Activated T-cell treated with anti-CD3 and anti-CD28 coated beads, Interleukin-2, amount 50 U/mL, for 4 hours (primary cell): ENCODE data around the gene DGKK. TPM values are rescaled to one million over a fixed set of nuclear protein-coding genes. Genes with fewer than 3 reads are reported as not detected.
"Not testable (repeated sequence)": the region's sequence is repeated elsewhere in the genome, so short reads cannot be mapped to it uniquely, and the experiment has no call there.

Experiments
- ATAC-seq, 2 donors: fragments of 200-7000 bp; cut with Tn5 transposase; one replicate each; pipeline ENCODE4 v1.10.0; 2021
- DNase-seq: peaks from one replicate; pipeline ENCODE4 v3.0.0-alpha.2; 2020
- H3K27me3 Mint-ChIP-seq: one replicate; pipeline ENCODE4 v1.8.0; 2021; ENCODE audit warnings: low read depth, mixed read lengths
- H3K36me3 Mint-ChIP-seq: one replicate; pipeline ENCODE4 v1.8.0; 2022; ENCODE audit warnings: mixed read lengths; ENCODE audit not compliant: insufficient read depth
- H3K4me1 Mint-ChIP-seq: one replicate; pipeline ENCODE4 v1.8.0; 2021; ENCODE audit warnings: low read depth, mixed read lengths
- H3K4me3 Mint-ChIP-seq: one replicate; pipeline ENCODE4 v1.8.0; 2021; ENCODE audit warnings: mild to moderate bottlenecking, moderate library complexity, mixed read lengths
- H3K9me3 Mint-ChIP-seq: one replicate; pipeline ENCODE4 v1.8.0; 2021; ENCODE audit warnings: mixed read lengths
- total RNA-seq, 3 donors: library from RNA; stranded (reverse); gene quantifications; one replicate each; pipeline ENCODE4 v1.2.1, GENCODE V29; 2021

DGKK gene
- total RNA-seq, 3 donors from 2014 or later = 0.05 TPM; not detected in 2

DNA sequence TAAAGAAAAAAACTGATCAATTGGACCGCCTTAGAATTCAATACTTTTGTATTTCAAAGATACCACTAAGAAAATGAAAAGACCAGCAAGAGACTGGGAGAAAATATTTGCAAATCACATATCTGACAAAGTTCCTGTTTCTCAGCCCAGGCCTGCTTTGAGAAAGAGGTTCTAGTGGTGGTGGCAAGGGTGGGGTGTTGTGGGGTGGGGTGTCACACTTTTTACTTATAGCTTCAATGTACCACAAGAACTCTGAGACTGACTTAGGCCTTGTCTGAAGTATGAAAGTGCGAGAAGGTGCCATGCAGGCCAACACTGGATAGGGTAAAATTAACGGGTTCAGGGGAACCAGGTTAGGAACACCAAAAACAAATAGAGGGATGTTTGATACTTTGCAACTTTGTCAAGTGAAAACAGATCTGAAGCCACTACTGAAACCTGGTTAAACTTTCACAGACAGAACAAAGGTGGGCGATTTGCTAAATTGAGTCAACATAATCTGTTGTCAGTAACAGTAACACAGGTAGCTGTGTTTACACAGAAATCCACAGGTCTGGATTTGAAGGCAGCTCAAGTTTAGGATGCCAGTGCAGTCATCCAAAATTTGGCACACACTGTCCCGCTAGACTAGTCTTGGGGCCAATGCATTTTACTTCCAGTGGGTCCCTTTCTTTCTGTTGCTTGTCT lies 88.8 kb downstream of the DGKK start:
- DNase-seq = no peak
- Mint-ChIP-seq H3K4me3 (no peak overlapping the region), H3K9me3 (no peaks in the 10 kb centered on the region), H3K36me3 (no peaks in the 10 kb centered on the region), H3K27me3 (no peaks in the 10 kb centered on the region), H3K4me1 (no peaks in the 10 kb centered on the region)
- no peak for ATAC-seq

DNA sequence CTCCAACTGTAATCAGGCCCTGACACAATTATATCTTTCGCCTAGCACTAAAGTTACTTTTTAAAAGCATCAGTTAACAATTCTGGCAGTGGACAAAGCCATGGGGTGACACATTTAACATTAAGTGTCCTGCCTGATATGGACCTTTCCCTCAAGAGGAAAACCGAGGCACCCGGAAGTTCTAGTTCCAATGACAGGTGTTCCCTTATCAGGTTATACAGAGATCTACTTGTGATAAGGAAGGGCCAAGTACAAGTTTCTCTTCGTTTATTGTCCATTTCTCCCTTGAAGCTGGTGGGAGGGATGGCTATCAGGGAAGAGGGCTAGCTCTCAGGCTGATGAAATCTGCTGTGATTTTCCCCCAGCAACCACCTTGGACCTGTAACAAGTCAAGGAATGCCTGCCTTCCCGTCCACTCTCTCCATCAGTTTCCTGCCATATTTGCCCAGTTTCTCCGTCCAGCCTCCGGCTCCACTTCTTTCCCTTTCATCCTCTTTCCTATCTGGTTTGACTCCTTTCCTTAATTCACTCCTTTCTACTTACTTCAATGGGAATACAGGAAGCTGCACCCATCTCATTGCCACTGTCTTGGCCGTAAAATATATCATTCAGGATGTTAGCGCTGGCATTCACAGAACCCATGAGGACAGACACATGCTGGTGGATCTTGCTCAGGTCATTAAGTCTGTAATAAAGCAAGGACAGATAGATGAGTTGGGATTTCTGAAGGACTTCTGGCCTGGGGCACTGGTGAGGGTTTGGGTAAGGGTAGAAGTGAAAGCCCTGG lies 95.0 kb downstream of the DGKK start:
- H3K4me1 Mint-ChIP-seq = no peaks in the 10 kb centered on the region
- no peak for DNase-seq
- ATAC-seq = no peak
- no peaks in the 10 kb centered on the region for H3K27me3 Mint-ChIP-seq
- no peaks in the 10 kb centered on the region for H3K36me3 Mint-ChIP-seq
- H3K4me3 Mint-ChIP-seq = no peak overlapping the region
- H3K9me3 Mint-ChIP-seq = no peaks in the 10 kb centered on the region

DNA sequence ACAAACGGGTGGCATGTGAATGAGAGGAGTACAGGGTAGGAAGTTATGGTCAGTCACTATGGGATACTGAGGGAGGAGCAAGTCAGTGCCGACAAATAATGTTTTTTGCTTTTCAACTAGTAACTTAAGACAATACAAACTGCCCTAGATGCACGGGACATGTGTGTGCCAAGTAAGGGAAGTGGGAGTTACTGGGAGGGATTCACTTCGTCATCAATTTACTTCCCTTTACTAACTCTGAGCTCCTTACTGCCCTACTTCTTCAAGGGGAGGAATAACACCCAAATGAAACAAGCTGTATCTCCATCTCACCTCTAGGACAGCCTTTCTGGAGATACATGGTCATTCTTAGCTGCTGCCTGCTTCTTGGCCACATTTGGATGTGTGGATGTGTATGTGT lies 97.7 kb downstream of the DGKK start:
- no peak overlapping the region for H3K4me3 Mint-ChIP-seq
- H3K27me3 Mint-ChIP-seq = no peaks in the 10 kb centered on the region
- no peaks in the 10 kb centered on the region for H3K9me3 Mint-ChIP-seq
- no peak for DNase-seq
- H3K36me3 Mint-ChIP-seq = no peaks in the 10 kb centered on the region
- no peak for ATAC-seq
- H3K4me1 Mint-ChIP-seq = no peaks in the 10 kb centered on the region

DNA sequence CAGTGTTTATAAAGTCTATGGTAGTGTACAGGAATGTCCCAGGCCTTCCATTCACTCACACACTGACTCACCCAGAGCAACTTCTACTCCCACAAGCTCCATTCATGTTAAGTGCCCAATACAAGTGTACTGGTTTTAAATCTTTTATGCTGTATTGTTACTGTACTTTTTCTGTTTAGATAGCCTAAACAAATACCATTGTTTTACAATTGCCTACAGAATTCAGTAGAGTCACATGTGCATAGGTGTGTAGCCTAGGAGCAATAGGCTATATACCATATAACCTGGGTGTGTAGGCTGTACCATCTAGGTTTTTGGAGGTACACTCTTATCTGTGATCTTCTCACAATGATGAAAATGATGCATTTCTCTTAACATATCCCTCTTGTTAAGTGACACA lies 126.7 kb downstream of the DGKK start:
- Mint-ChIP-seq H3K9me3 (no peaks in the 10 kb centered on the region), H3K4me3 (no peak overlapping the region), H3K27me3 (no peaks in the 10 kb centered on the region), H3K4me1 (no peaks in the 10 kb centered on the region), H3K36me3 (no peaks in the 10 kb centered on the region)
- ATAC-seq = no peak
- no peak for DNase-seq

DNA sequence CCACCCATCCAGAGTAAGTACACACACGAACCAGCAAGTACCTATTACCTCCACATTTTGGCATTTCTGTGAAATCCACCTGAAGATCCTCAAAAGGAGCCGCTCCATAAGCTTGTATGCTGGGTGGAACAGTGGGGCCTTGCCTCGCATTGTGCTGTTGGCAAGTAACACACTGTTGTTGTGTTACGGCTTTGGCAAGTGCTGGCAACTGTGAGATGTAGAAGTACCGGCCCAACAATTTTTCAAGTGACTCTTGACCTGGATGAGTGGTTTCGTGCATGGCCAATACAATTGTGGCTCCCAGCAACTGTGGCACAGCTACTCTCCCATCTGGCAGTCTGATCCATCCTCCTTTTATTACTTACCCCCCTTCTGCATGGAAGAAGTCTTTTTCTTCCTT lies 137.3 kb downstream of the DGKK start:
- Mint-ChIP-seq H3K9me3 (no peaks in the 10 kb centered on the region), H3K27me3 (no peaks in the 10 kb centered on the region), H3K4me1 (no peaks in the 10 kb centered on the region), H3K36me3 (no peaks in the 10 kb centered on the region), H3K4me3 (no peak overlapping the region)
- ATAC-seq (no peak), DNase-seq (no peak)

DNA sequence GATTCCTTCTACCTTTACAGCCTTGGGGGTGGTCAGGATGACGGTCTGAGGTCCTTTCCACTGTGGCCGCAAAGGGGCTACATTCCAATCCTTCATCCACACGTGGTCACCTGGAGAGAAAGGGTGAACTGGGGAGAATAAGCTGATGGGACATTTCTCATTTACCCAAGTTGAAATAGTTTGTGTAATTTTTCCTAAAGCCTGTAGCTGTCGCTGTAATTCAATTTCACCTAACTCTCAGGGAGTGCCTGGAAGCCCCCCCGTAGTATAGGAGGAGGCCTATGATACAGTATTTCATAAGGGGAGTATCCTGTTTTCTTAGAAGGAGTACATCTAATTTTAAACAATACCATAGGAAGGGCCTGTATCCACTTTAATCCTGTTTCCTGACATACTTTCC lies 138.0 kb downstream of the DGKK start:
- not testable (repeated sequence) for H3K4me1 Mint-ChIP-seq, ATAC-seq, H3K4me3 Mint-ChIP-seq, H3K27me3 Mint-ChIP-seq, DNase-seq, H3K9me3 Mint-ChIP-seq, H3K36me3 Mint-ChIP-seq

DNA sequence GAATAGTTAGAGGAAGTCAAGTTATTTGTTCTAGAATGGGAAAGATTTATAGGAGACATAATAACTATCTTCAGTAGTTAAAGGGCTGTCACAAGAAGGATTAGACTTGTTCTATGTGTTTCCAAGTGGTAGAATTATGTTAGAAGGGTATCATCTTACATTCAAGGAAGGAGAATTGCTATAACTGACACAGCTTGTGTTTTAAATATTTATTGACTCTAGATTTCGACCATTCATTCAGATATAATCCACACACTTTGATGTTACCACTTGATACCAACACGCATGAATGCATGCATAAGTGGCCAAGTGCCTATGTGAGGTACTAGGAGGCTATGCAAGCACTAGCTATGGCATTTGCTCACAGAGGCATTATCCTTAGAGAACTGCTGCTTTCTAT lies 143.4 kb downstream of the DGKK start:
- Mint-ChIP-seq H3K9me3 (no peaks in the 10 kb centered on the region), H3K36me3 (no peaks in the 10 kb centered on the region)
- no peak for ATAC-seq

More for the DNA sequence above, 143.4 kb downstream of the DGKK start:
- DNase-seq = no peak
- Mint-ChIP-seq H3K27me3 (no peaks in the 10 kb centered on the region), H3K4me3 (no peak overlapping the region), H3K4me1 (no peaks in the 10 kb centered on the region)
